ENCODE results near the gene ZBTB8OS.

DNA sequence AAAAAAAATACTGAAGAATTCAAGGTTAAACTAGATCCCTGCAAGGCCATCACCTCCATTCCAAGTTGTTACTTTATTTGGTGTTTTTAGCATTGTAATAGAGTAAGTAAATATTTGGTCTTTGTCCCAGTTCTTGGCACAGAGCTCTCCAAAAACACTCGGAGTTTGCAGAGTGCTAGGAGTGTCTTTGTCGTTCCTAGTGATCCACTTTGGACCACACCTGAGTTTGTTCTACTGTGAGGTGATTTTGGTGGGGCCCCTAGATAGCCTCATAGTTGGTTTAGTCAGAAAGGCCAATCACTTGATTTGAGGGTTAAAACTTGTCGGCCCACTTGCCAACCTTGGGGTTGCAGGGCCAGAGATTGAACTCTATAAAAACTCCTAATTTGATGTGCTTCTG, 26.6 kb upstream of the ZBTB8OS start:
- TF ChIP-seq, protein P1, sequence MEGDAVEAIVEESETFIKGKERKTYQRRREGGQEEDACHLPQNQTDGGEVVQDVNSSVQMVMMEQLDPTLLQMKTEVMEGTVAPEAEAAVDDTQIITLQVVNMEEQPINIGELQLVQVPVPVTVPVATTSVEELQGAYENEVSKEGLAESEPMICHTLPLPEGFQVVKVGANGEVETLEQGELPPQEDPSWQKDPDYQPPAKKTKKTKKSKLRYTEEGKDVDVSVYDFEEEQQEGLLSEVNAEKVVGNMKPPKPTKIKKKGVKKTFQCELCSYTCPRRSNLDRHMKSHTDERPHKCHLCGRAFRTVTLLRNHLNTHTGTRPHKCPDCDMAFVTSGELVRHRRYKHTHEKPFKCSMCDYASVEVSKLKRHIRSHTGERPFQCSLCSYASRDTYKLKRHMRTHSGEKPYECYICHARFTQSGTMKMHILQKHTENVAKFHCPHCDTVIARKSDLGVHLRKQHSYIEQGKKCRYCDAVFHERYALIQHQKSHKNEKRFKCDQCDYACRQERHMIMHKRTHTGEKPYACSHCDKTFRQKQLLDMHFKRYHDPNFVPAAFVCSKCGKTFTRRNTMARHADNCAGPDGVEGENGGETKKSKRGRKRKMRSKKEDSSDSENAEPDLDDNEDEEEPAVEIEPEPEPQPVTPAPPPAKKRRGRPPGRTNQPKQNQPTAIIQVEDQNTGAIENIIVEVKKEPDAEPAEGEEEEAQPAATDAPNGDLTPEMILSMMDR (conservative IDR thresholded peaks at IDR 0.05 in 1 of 2, IDR thresholded peaks at IDR 0.05 in 1 of 2; ENCODE audit: low read depth in 1 of 2, low read length in 2 of 2), result no peak
- no peak for TF ChIP-seq EZH2 (IDR thresholded peaks at IDR 0.05; ENCODE audit: low read length, missing control alignments)
